DMS153 (cell line): ENCODE data around the gene NDRG4.
A peak's percentile ranks its signal among the peaks of the same experiment; 100 is the strongest.
"Not testable (repeated sequence)": the region's sequence is repeated elsewhere in the genome, so short reads cannot be mapped to it uniquely, and the experiment has no call there.

Experiments used
- DNase-seq: peaks from one replicate; lab custom pipeline; 2025; lab: John Stamatoyannopoulos, UW

NDRG4 gene

DNA sequence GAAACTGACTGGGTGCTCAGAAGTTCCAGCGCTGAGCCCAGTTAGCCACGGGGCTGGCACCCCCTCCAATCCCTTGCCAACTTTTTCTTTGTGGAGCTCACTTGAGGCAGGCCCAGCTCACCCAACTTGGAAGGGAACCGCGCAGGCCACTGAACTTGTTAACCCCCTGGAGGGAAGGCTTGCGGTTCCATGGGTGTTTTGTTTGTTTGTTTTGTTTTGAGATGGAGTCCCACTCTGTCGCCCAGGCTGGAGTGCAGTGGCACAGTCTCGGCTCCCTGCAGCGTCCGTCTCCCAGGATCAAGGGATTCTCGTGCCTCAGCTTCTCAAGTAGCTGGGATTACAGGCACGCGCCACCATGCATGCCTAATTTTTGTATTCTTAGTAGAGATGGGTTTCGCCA lies 34.1 kb upstream of the NDRG4 start:
- no peak for DNase-seq

DNA sequence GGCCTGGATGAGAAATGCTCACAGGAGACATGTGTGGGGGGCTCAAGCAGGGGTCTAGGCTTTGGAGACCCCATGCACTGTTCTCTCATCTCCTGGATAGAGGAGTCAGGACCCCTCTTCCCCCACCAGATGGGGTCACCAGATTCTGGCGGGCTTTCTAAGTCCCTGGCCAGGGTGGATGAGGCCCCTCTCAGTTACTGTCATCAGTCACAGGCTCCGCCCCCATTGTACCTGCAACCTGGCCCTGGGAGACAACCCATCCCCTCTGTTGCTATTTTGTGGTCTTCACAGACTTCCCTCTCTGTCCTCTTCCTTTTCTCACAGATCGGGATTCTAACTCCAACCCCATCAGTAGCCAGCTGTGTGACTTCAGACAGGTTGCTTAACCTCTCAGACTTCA lies 33.5 kb upstream of the NDRG4 start:
- no peak for DNase-seq

DNA sequence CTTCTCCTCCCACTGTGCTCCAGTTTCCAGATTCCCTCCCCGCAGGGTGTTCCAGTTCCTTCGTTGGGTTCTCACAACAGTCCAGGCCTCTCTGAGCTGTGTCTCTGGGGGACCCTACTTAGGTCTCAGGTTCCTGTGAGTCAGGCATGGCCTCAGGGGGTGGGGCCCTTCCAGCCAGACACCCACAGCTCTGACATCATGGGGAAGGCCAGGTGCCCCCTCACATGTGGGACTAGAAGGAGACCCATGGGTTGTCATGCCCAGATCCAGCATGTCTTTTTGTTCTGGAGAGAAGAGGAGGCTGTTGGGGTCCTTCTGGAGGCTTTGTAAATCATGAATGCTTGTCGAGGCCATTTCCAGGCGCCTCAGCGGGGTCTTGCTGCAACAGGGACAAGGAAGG lies 32.0 kb upstream of the NDRG4 start:
- DNase-seq, result no peak

DNA sequence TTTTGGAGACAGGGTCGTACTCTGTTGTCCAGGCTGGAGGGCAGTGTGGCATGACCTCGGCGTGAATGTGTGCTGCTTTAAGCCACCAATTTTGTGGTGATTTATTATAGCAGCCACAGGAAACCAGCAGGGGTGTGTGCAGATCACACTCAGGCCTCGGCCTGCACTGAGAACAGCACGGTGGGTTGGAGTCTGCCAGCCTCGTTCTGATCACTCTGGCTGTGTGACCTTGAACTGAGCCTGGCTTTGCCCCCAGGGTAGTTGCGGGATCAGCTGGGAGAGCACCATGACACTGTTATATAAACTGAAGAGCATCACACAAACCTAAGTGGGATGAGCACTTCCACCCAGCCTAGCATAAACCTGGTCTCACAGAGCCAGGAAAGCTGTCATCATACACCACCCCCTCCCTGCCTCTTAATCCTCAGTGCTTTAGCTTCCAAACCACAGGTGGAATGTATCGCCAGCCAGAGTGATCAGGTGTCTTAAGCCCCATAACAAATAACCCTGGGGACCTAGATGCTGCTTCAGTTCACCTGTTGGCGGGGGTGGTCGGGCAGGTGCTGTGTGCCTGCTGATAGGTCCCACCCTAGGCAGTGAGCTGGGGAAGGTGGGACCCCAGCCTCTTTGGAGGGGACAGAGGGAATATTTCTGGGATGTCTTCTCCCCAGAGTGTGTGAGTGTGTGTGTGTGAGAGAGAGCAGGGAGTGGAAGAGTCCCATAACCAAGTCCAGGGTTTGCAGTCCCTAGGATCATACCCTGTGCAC lies 28.6 kb upstream of the NDRG4 start:
- DNase-seq, result no peak

DNA sequence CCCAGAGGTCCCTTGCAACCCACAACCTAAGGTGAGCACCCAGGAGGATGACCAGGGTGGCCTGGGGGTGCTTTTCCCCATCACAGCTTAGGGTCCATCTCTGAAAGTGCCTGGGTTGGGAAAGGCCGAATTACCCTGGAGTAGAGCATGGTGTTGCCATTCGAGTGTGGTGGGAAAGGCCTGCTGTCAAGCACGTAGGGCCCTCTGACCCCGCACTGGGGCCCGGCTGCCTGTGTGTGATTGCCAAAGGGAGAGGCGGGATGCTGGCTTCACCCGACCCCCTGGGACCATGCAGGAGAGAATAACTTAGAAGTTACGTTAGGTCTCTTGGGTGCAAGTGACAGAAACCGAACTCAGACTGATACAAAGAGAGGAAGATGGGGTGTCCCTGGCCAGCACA lies 27.7 kb upstream of the NDRG4 start:
- no peak for DNase-seq

DNA sequence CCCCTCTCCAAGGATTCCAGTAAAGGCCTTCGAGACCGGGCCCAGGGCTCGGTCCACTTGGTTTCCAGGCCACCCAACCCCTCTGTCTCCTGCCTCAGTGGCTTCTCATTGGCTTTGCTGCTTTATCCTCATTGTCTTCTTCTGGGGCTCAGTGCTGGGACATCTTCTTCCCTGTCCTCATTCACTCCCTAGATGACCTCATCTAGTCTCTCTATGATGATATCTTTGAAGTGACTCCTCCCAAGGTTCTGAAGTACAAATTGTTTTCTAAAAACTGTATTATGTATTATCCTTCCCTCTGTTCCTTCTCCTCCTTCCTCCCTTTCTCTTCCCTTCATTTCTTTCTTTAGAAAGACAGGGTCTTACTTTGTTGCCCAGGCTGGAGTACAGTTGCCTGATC lies 27.1 kb upstream of the NDRG4 start:
- DNase-seq, result no peak

DNA sequence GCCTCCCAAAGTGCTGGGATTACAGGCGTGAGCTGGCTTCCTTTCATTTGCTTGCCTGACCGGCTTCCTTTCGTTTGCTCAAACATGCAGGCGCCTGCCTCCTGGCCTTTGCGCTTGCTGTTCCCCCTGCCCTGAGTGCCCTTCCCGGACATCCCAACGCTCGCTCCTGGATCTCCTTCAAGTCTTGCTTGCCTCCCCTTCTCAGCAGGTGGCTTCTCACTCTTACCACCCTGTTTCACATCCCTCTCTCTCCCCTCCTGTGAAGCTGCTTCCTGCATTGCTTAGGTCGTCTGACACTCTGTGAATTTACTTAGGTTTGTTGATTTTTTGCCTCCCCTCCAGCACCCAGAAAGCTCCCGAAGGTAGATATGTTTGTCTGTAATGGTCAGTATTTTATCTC lies 25.6 kb upstream of the NDRG4 start:
- no peak for DNase-seq

DNA sequence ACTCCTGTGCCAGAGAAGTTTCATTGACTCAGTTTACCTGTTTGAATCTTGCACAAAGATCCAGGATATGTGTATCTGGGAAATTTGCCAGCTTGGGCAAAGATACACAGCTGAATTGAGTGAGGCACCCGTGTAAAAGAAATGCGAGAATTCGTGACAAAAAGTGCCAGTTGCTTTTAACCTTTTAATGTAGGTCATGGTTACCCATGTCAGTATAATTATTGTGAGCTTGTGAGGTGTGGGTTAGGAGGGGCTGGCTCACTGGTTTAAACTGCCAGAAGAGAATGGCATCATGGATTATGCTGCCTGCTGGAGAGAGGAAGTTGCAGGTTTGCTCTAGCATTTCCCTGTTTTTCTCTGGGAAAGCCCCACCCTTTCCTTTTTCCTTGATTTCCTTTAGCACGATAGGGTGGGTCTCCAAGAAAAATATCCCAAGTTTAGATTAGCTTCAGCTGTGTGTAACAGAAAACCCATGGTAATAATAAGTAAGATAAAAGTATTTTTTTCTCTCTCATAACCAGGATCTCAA lies 24.8 kb upstream of the NDRG4 start:
- DNase-seq, result no peak

DNA sequence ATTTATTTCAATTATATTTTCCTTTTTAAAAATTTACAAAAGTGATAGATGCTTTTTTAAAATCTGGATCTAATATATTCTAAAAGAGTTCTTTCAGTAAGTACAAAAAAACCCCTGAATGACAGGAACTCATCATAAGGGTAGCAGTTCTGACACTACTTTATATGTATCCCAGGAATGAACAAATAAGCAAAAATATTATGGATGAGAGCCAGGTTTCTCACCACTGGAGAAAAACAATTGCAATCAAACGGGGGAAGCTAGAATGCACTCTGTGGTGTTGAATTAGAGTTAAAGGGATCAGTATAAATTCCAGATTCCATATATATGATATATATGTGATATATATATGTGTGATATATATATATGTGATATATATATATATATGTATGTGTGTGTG lies 23.2 kb upstream of the NDRG4 start:
- DNase-seq, result no peak

DNA sequence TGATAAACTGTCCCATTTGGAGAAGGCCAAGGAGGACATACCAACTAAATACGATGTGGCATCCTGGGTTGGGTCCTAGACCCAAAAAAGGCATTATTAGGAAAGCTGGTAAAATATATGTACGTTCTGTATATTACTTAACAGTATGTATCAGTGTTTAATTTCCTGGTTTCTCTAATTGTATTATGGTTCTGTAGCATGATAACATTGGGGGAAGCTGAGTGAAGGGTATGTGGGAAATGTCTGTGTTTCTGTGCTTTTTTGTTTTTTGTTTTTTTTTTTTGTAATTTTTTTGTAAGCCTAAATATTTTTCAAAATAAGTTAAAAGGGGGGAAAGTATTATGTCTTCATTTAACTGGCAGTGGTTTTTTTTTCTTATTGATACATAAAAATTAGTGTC lies 21.5 kb upstream of the NDRG4 start:
- no peak for DNase-seq

DNA sequence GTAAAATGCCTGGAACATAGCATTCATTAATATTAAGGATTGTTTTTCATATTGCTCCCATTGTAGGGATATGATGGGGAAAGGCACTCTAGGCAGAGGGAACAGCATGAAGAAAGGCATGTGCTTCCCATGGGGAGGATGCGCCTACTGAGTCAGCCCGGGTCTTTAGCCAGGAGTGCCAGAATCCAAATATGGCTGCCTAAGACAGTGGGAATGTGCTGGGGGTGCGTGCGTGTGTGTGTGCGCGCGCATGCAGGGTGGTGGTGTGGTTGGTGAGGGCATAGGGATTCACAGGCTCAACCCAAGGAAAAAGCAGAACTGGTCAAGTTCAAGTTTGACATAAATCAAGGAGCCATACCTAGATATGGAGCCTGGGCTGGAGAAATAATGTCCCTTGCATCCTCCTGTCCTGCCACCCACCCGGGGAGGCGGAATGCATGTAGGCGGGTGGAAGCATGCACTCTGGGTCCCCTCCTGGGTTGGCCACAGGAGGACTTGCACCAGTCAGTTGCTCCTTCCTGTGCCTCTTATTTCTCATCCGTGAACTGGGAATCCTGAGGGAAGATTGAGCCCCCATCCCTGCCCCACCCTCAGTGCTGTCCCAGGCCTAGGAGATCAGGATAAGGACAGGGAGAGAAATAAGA lies 18.6 kb upstream of the NDRG4 start:
- no peak for DNase-seq

DNA sequence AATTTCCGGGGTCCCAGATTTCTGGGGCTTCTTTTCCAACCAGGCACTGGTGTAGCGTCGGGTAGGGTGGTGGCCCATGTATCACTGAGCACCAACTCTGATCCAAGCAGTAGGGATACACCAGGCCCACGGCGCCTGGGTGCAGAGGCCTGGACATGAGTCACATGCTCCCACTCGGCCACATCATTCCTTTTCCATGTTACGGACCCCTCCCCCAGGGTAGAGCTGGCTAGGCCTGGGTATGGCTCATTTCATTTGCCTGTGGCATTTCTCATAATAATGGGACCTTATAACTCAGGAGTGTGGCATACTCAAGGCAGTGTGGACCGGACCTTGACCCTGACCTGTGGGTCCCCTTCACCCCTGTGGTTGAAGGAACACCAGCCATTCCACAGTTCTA lies 18.0 kb upstream of the NDRG4 start:
- no peak for DNase-seq

DNA sequence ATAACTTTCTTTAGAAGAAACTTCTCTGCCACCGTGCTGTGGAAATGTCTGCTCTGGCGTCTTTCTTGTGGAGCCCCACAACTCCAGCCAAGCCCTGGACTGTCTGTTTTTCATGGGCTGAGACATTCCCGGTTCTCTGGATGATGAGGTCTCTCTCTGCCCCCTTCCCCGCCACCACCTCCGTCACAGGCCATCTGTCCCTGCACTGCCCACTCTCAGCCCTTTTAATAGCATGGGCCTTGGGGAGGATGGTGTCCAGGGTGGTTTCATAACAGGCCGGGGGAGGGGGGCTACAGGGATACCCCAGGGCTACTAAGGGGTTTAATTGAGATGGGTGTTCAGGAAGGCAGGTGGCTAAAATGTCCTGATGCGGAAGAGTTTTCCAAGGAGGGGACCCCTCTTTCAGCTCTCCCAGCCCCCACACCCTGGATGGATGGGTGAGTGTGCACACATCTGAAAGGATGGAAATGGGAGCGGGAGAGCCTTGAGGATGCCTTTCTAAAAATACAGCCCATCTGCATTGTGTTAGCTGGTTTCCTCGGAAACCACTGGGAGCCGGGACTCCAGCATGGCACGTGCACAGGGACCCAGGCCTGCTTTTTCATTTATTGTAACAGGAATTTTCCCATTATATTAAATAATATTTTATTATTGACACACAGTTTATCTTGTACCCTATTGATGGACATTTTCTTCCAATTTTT lies 14.6 kb upstream of the NDRG4 start:
- DNase-seq, result no peak

DNA sequence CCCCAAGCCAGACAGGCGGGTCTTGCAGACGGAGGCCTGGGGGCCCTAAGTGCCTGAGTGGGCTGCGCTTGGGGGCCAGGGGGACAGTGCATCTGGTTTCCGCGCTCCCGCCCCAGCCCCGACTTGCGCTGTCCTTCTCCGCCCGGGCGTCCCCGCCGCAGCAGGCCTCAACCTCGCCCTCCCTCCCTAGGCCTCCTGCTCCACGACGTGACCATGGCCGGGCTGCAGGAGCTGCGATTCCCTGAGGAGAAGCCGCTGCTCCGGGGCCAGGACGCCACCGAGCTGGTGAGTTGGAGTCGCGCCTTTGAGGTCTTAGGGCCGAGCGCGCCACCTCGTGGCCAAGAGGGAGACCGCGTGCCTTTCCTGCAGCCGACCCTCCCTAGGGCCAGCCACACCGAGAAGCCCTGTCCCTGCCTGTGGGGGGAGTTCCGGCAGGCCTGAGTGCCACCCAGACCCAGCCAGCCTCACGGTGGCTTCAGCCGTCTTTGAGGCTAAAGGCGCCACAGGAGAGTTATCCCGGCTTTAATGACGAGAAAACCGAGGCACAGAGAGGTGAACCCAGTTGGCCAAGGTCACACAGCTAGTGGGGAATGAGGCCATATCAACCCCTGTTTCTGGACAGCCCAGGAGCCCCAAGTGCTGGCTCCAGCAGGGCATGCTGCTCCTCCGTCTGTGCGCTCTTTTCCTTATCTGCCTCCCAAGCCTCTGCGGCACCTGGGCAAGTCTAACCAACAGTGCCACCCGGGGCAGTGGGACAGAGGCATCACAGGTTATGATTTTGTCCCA lies 12.2 kb upstream of the NDRG4 start:
- peak; percentile 8 for DNase-seq

DNA sequence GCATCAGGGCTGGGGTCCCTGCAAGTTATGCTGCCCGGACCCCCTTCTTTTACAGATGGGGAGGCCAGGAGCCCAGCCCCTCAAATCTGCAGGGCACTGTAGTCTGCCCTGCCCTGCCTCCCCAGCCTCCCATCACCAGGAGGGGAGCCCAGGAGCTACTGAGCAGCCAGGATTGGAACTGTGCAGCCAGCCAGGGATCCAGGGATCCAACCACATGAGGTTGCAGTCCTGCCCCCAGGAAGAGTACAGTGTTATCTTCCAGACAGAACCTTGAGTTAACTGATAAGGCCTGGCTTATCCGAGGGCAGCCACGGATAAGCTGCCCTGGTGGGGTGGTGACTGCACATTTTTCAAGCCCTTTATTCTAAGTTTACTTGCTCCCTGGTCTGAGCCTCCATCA lies 11.4 kb upstream of the NDRG4 start:
- DNase-seq, result no peak

DNA sequence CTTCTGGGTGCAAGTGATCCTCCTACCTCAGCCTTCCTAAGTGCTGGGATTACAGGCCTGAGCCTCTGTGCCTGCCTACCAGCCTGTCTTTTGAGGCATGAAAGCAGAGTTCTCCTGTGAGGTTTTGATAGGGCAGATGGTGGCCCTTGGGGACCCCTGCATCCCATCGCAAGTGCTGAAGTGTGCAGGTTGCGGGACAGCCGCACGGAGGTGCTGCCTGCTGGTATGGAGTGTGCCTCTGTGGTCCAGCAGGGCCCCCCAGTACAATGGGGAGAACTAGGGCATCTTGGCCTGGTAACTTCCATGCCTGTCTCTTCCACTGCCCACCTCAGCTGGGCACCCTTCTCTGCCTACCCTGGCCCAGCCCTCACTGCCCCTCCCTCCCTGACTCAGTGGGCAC lies 9.9 kb upstream of the NDRG4 start:
- no peak for DNase-seq

DNA sequence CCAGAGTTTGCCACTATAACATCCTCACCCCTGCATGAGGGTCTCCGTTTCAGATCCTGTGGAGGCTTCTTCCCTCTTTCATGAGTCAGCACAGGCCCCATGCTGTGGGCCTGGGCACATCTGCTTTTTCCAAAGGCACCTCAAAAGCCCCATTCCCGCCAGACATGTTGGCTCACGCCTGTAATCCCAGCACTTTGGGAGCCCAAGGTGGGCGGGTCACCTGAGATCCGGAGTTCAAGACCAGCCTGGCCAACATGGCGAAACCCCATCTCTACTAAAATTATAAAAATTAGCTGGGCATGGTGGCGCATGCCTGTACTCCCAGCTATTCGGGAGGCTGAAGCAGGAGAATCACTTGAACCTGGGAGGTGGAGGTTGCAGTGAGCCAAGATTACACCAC lies 9.4 kb upstream of the NDRG4 start:
- DNase-seq, result not testable (repeated sequence)

DNA sequence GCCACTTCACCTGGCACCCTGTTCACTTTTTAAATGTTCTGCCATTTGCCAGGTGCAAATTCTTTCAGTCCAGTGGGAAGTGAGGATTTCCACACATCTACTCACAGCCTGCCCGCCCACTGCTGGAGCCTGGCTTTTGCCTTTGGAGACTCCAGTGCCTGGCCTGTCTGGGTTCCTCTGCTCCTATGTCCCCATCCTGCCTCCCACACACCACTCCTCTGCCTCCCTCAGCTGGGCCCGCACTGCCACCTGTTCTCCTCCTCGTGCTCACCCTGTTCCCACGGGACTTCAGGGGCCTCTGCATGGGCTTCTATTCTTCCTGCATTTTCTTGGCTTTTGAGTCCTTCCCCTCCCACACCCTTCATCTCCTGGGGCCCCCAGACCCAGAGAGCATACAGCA lies 7.9 kb upstream of the NDRG4 start:
- no peak for DNase-seq

DNA sequence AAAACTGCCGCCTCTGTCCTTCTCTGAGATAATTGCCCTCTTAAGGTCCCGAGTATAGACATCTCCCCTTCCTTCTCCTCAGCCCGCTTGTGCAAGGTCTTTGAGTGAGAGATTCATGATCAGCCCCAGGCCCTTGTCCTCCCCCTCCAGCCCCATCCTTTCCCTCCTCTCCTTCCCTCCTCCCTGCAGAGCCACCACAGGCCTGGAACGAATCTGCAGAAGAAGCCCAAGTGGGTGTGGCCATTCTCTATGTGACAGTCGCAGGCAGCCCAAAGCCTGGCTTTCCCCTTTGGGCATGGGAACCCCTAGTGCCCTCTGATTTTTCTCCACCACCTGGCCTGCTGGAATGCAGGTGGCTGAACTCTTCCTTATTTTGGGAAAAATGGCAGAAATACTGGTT lies 7.2 kb upstream of the NDRG4 start:
- no peak for DNase-seq

DNA sequence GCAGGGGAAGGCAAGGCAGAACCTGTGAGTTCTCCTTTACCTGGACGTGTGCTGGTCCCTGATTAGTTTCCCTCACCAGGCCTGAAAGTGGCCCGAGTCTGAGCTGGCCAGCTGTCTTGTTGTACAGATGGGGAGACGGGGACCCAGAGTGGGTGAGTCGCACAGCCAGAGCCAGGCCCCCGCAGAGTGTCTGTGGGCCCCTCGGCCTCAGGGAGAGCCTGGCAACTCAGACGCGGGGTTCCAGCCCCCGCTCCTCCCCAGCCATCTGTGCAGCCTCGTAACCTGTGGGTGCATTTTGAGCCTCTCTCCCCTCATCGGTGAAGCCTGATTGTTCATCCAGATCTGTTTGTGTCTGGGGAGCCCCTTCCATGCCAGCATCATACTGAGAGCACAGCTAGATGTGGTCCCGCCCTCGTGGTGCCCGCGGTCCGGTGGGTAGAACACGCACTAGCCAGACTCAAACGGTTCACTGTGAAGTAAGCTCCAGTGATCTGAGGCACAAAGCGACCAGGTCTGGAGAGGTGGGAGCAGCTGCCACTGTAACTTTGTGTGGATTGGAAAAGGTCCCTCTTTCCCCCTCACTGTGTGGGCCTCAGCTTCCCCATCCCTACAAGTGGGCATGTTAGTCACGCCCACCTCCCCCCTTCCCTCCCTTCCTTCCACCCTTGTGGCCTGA lies 6.0 kb upstream of the NDRG4 start:
- no peak for DNase-seq

DNA sequence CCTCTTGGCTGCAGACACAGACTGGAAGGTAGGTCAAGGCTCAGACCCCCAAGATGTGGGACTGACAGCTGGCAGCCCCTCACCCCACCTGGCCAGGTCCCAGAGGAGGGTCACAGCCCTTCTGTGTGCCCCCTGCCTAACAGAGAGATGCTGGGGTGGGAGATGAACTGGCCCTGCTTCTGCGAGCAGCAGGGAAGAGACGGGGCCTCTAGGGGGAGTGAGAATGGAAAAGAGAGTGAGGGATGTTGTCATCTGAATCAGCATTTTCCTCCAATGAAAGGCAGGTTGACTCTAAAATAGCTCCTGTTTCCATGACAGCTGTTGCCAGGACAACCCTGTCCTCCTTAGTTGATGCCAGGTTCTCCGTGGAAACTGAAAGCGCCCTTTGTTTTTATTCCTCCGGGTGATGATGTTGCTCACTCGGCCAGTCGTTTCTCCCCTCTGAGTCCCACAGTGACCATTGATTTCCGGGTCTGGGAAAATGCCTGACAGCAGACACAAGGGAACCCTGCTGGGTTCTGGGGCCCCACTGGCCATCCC lies 4.9 kb upstream of the NDRG4 start:
- DNase-seq, result peak; percentile 60
